NCI-H345 treated with DMSO at 0.1 percent for 48 hours (cell line): ENCODE measurements around the gene FAM240A.
"Not testable (repeated sequence)": the region's sequence is repeated elsewhere in the genome, so short reads cannot be mapped to it uniquely, and the experiment has no call there.

ENCODE experiments used
- DNase-seq: peaks from one replicate; lab custom pipeline; 2025; ENCODE audit not compliant: unreplicated experiment; lab: John Stamatoyannopoulos, UW

FAM240A gene

DNA sequence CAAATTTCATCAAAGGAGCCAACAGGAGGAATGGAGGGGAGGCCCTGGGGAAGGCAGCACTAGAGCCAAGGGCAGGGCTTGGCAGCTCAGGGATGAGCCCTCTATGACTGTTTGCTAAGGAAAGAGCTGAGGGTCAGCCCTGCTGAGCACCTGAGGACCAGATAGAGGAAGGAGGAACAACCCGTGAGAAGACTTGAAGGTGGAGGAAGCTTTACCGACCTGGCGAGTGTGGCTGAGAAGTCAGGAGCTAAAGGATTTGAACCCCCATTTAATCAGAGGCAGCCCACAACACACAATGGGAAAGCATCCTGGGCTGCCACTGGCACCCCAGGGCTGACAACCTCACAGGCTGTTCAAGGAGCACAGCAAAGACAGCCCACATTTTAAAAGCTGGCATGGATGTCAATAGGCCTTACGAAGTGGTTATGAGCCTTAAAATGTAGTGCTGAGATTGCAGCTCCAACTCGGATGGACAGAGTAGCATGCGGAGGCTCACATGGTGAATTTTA, 25.5 kb upstream of the FAM240A start:
- no peak for DNase-seq

DNA sequence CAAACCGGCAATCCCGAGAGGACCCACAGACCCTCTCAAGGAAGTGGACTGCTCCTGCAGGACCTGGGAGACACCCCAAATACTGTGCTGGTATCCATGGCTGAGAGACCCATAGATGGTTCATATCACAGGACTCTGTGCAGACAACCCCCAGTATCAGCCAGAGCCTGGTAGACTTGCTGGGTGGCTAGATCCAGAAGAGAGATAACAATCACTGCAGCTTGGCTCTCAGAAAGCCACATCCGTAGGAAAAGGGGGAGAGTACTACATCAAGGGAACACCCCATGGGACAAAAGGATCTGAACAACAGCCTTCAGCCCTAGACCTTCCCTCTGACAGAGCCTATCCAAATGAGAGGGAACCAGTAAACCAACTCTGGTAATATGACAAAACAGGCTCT, 25.1 kb upstream of the FAM240A start:
- DNase-seq, result not testable (repeated sequence)

DNA sequence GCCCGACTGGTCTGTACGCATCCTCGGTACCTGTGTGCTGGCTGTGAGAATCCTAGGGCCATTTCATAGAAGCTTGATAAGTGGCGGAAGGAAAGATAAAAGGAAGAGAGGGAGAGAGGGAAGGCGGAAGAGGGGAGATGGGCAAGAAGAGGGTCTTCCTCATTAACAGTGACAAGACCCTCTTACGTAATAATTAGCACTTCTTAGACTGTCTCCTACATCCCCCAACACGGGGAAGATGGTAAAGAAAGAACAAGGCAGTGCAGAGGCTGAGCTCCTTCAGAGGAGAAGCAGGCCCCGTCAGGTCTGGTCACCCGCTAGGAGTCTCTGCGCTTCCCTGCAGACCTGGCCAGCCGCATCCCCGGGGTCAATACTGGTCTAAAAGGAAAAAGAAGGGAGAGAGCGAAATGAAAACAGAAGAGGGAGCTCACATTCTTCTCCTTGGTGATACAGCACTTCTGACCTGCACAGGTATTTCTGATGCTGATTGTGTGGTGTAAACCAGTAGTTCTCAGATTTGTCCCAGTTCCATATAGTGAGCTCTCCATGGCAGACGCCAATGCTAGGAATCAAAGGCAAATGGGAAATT, 19.0 kb upstream of the FAM240A start:
- DNase-seq, result no peak

DNA sequence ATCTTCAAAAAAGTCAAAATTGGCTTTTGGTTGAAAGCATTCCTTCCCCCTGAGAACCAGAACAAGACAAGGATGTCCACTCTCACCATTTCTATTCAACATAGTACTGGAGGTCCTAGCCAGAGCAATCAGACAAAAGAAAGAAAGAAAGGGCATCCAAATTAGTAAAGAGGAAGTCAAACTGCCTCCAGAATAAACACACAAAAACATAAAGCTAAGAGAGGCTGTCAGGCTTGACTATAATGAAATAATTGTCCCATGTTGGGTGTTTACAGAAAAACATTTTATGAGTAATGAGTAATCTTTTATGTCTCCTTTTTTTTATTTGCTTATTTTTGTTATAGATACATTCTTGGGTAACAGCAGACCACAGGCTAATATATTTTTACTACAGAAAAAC, 18.3 kb upstream of the FAM240A start:
- DNase-seq, result no peak

DNA sequence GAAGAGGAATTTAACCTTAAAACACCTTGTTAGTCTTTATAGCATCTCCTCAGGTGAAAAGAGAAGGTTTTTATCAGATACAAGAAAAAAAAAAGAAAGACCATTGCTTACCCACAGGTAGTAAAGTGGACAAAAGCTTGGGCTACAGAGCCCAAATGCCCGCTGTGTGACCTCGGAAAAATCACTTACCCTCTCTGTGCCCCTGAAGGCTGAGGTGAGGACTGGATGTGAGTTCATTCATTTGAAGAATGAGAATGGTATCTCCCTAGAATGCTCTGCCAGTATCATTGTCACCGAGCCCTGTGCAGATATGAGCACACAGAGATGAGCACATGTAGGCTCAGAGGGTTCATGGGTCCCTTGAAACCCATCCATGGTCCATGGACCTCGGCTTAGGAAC, 17.6 kb upstream of the FAM240A start:
- no peak for DNase-seq

DNA sequence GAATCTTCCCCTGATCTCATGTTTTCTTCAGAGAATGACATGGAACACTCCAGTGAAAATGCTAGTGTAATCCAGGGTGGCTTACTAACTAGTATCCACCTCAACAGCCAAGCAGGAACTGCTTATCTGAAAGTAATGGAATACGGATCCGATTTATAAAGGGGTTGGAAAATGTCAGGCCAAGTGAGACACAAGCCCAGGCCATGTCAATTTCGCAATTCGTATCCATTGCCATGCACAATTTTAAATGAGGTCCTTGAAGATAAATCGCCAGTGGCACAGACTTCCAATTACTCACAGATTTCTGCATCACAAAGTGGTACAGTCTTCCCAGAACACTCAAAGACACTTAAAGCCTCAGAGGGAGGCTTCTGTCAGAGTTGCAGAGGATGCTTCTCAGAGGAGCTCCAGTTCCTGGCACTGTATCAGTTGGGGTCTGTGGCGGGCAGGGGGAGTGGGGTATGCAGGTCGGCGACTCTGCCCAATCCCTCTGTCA, 16.5 kb upstream of the FAM240A start:
- DNase-seq, result no peak

DNA sequence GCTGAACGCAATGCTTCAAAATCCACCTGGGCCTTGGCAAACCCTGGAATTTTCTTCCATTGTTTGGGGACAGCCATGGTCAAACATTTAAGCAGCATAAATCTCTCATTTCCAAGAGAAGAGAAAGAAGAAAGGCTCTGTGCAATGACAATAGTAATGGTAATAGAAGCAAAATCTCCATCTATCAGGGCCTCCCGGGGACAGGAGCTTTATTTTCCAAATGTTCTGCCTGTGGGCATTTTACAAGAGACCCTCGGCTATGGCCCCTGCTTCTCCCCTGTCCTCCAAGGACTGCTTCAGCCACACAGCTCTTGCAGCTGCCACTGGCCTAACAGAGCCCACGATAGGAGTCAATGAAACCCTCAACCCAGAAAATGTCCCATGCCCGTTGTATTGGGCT, 12.7 kb upstream of the FAM240A start:
- DNase-seq, result no peak

DNA sequence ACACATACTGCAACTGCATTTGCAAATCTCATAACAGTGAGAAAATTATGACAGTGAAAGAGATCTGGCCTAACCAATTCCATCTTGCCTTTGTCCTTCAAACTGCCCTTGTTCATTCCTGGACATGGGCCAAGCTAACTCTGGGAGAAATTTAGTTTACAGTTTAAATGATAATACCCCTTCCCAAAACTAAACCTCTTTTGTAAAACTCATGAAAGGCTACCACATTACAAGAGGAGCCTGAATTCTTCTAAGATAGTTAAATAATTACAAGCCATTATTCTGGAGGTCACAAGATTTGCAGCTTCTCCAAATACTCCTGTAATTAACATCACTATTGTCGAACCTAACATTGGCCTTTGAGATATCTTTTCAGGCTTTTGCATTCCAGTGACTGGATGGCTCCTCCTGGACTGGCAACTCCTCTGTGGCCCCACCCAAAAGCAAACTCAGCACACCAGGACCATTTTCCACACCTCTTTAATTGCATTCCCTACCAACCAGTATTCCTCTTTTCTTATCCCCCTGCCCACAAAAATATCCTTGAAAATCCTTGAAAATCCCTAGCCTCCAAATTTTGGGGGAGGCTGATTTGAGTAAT, 8.8 kb upstream of the FAM240A start:
- no peak for DNase-seq

DNA sequence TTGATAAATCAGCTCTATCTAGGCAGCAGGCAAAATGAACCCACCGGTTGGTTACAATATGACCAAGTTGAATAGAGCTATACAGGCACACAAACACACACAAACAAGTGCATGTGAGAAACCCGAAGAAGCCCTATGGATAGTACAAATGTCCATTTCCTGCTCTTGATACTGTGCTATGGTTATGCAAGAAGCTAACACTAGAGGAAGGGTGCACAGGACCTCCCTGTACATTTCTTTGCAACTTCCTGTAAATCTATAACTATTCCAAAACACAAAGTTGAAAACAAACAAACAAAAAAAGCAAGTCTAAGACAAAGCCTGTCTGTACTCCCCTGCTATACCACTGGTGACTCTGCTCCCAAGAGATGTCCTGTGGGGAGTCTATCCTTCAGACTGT, 8.2 kb upstream of the FAM240A start:
- no peak for DNase-seq

DNA sequence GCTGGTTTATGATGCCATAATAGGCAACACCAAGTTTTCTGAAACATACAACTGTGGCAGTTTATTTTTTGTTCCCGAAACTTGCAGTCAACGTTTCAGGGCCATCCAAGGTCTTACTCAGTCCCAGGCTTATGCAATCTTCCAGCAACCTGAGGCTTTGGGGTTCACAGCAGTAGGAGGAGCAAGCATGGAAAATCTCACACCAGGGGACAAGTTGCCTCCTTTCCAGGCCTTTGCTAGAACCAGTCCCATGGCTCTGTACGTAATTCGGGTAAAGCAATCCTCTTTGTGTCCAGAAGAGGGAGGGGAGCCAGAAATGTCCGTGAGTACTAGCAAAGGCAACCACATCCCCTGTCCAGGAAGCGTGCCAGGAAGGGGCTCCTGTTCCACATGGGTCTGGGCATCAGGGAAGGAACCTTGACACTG, 4.7 kb upstream of the FAM240A start:
- DNase-seq, result no peak

DNA sequence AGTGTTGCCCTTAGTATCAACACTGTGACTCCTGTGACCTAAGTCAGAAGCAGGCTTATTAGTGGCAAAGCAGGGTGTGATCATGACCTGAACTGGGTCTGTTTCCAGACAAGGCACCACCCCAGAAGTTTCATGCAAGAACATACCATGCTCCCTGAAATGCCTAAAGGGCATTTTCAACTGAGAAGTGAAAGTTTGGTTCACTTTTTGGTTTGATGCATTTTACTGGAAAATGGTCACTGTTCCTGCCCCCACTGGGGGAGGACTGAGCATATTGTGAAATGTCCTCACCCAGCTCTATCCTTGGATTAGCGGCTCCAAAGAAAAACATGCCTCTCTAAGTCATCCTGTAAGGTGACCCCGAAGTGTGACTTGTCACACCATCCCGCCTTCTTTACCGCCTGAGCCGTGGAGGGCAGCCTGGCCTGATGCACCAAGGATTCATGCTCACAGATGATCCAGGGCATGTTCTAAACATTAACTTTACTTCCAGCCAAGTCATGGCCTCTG, 3.1 kb upstream of the FAM240A start:
- no peak for DNase-seq

DNA sequence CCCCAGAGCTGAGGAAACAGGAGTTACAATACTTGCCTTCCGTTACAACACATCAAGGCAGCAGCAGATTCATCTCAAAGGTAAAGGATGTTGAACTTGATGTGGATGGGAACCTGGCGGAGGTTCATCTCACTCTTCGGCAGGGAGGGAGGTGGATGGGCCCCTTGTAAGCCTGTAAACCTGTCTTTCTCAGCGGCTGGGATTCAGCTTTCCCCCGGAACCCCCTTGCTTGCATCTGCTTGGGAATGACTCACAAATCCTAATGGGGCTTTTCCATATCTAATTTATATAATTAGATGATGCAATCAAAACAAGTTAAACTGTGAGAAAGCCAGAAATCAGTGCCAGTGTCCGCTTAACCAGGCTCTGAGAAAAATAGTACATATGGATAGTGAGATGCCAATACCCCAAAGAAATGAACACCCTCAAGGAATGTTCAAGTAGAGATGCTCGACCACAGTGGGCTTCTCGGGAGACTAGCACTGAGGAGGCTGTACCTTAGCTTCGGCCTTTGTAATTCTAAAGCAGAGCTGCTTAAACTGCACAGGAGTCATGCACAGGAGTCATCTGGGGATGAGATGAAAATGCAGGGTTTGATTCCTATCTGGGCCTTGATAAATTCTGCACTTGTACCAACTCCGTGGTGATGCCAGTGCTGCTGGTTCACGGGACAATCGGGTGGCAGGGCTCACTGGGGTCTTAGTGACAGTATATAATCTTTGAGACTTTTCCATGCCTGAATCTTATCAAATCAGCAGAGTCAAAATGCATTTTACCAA, 2.2 kb upstream of the FAM240A start:
- DNase-seq, result no peak

DNA sequence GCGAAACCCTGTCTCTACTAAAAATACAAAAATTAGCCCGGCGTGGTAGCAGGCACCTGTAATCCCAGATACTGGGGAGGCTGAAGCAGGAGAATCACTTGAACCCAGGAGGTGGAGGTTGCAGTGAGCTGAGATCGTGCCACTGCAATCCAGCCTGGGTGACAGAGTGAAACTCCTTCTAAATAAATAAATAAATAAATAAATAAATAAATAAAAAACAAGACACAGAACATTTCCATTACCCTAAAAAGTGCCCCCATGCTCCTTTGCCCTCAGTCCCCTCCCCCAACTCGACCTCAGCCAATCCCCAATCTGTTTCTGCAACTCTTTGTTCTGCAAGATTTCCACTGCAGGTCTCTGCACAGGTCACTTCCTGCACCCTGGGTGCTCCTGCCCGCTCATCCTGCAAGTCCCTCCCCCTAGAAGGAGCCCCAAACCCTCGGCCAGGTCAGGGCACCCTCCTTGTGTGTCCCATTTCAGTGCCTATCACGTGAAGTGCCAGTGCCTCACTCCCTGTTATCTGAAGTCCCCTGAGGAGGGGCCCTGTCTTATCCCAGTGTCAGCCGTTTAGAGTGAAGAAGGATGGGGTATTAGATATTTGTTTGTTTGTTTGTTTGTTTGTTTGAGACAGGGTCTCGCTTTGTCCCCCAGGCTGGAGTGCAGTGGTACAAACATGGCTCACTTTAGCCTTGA, 1.1 kb downstream of the FAM240A start:
- DNase-seq, result no peak

DNA sequence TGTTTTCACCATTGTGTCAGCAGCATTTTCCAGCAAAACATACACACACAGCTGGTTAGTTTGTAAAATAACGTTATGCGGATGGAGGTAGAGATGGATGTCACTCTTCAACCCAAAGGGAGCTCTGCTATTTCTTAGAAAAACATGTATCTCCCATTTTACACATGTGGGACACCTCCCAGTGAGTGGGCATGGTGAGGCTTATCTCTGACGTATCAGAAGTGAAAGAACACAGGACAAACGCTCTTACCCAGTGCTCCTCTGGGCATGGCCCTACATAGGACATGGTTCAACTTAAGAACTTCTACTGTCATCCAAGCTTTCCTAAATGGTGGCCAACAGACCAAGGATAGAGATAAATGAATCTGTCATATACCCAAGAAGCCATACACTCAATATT, 2.1 kb downstream of the FAM240A start:
- no peak for DNase-seq

DNA sequence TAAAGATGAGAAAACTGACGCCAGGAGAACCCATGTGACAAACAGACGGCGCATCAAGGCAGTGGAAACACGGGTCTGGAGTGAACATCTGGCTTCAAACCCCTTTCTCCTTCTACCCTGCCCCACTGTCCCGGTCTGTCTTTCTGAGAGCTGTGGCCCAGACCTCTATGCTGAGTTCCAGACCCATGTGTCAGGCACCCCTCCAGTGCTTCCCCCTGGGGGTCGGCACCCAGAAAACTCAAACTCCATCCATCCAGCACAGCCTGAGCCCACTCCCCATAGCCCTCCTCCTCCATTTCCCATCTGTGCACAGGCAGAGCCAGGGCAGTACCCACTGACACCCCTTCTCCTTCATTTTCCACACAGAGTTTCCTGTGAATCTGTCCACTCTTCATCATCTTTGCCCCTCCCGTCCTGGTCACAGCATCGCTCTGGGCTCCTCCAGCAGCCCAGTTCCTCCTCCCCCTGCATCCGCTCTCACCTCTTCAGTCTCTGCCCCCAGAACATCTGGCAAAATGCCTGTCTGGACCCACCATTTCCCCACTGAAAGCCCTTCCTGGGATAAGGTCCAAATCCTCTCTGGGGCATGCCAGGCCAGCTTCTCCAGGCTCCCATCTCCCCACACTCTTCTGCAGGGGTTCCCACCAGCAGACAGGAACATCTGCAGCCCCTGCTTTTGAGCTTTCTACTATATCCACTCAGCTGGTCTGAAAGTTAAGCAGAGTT, 2.9 kb downstream of the FAM240A start:
- DNase-seq, result no peak

DNA sequence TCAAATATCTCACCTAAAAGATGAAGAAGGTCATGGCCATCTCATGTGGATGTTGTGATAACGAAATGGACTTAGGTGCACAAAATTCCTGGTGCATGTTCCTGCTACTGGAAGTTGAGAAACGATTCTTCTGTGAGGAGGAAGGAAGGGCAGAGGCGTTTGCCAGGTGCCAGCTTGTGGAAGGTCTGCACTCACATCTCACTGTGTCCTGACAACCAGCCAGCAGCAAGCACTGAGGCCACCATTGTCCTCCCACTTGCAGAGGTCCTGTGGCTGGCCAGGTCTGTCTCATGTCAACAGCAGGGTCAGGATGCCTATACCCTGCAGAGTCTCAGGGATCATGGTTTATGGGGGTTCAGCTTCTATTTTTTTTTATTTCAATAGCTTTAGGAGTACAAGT, 3.7 kb downstream of the FAM240A start:
- no peak for DNase-seq

DNA sequence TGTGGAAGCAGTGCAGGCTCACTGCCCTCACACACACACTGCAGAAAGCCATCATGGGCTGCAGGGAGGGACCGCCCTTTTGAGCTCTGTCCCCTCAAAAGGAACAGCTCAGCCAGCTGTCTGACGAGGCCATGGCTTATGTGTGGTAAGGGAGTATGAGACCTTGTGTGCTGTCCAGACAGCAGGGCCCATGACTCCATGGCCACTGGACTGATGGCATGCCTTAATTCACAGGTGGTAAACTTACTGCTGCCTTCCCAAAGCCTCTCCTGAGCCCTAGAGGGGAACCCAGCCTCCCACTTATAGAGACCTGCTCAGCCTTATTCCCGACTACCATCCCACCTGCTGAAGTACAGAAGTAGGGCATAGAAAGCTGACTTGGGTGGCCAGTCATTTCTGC, 5.6 kb downstream of the FAM240A start:
- DNase-seq, result no peak

DNA sequence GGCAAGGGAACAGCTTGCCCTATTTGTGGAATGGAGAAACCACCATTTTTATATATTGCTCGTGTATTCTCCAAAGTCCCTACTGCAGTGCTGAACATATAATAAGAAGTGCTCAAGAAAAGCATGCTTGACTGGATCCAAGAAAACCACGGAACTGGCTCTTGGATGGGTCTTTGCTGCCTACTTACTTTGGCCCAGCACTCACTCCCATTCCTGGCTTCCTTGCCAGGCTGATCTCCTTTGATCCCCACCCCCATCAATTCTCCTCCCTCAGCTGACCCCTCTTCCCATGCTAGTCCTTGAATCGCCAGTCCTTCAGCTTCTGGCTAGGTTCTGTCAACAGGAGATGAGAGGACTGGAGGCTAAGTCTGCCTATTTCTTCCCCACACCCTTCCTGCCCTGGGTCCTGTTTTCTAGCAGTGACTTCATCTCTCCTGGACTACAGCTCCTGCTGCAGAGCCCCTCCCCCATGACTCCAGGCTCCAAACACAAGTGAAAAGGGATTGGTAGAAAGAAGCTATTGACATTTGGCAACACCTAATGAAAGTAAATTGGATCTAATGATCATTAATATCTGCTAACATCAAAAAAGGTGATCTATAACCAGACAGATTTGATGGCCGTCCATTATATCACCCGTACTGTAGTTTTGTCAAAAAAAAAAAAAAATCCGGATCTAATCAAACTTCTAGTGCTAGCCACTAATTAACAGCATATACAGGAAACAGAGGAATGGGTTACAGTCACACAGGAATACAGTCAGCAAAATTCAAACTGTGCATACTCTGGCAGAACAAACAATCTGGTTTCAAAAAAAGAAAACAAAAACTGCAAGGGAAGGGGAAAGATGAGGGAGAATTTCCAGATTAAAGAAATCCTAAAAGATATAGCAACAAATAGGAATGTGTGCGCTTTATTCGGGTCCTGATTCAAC, 7.8 kb downstream of the FAM240A start:
- DNase-seq, result no peak

DNA sequence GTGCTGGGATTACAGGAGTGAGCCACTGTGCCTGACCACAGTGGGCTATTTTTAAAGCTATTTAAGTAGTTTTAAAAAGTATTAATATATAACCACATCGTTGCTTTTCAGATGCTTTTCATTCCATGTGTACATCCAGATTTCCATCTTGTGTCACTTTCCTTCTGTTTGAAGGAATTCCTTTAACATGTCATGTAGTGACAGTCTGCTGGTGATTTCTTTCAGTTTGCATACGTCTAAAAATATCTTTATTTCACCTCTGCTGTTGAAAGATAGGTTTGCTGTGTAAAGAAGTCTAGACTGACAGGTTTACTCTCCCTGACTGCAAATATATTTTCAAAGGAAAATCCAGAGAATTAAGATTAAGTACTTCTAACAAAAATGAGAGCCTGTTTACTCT, 12.2 kb downstream of the FAM240A start:
- DNase-seq, result no peak
